KBM-7 (cell line): ENCODE measurements around the gene LPA.
A peak's percentile ranks its signal among the peaks of the same experiment; 100 is the strongest.
"Not testable (repeated sequence)": the region's sequence is repeated elsewhere in the genome, so short reads cannot be mapped to it uniquely, and the experiment has no call there.

ENCODE experiments used
- DNase-seq: peaks from one replicate; pipeline ENCODE4 v3.0.0-alpha.2; 2015
- in situ Hi-C: fragments of 300-500 bp; cut with MboI; formaldehyde crosslinking; loops from 2 replicates; pipeline ENCODE4 v1.14.3; 2020; ENCODE audit warnings: low sequenced_read_pairs, low pct_unique_long_range_greater_than_20kb, mixed read lengths

The LPA gene

DNA sequence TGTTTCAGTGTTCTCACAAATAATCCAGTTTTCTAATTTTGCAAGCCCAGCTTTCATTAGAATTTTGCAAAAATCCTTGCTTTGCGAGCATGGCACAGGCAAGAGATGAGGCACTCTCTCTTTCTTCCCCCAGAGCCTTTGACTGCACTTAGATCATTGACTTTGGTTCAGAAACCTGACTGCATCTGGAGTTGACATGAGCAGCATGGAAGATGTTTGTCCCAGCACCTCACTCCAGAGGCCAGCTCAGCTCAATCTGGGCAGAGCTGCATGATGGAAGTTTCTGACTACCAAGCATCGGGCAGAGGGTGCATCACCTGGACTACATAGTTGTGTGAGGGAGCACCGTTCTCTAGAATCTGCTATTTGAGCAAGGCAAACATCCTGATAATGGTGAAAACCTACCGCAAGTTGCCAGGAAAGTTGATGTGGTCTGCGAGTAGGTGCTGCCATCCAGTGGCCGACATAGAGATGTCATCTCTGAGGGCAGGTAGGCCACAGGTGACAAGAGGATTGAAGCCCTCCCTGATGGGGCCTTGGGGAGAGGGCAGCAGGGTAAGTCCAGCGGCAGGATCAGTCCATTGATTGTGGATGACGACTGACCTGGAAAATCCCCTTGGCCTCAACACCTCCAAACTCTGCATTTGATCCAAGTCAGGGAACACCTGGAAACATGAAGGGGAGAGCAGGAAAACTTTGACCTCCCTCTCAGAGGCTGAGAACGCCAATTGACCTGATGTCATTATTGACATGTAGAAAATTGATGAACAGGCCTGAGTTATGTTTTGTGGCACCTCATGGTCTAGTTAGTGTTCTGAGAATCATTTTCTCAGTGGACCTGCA, 3.8 kb upstream of the LPA start:
- DNase-seq = peak; percentile 31
- in situ Hi-C loops = no loop called here

DNA sequence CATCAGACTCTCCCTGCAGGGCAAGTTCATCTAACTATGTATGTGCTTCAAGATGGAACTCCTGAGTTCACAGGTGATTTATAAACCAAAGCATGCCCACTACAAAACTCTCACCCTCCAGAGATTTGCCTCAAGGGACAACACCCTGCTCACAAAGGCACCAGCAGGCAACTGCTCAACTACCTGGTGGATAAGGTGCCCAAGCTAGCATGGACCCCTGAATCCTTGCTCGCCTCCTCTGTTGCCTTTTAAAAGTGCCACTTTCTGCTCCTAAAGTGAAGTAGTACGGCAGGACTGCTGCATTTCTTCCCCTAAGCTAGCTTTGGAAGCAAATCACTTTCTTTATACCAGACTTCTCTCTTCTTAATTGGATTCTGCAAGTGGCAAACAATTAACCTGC, 1.2 kb downstream of the LPA start:
- in situ Hi-C loops = no loop called here
- DNase-seq = no peak

DNA sequence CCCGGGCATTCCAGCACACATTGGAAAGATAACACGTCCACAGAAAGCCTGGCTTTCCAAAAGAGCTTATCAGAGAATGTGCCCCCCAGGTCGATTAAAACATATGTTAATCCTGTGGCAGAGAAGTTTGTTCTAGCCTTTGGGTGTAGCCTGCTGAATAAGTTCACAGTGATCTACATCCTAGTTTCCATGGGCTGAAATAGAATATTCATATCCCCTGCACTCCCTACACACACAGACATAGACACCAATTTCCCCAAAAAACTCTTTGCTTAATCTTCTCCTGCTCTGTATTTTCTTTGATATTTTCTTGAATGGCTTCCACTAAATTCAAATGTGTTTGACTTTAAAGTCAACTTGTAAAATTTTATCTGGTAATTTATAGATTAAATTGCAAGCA, 1.6 kb downstream of the LPA start:
- no peak for DNase-seq
- in situ Hi-C loops = no loop called here

DNA sequence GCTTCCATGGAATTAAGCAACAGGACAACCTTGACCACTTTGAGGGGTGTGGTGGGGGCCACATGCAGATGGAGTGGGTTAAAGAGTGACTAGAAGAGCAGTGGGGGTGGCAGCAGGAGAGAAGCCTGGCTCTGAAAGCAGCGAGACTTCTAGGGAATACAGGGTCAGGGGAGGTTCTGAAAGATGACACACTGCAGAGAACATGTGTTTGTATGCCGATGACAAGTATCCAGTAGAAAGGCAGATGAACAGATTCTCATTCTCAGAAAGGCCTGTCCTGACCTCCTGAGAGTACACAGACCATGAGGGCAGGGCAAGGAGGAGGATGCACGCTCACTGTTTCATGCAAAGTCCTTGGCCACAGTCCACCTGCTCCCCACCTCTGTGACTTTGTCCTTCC, 2.9 kb downstream of the LPA start:
- no peak for DNase-seq
- in situ Hi-C loops = no loop called here

DNA sequence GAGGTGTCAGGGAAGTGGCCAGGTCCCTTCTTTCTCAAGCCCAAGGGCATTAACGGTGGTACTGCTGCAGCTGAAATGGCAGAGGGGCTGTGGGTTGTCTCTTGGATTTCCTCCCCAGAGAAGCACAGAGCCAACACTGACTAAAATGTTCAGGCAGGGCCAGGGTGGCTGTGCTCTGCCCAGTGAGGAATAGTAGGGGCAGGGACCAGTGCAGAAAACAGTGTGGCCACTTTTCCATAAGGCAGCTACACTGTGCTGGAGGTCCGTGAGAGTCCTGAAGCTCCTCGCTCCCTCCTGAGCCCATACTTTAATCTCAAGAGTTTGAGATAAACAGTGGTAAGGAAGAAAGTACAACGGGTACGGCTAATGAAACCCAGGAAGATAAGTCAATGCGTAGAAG, 4.5 kb downstream of the LPA start:
- in situ Hi-C loops = no loop called here
- DNase-seq = no peak

DNA sequence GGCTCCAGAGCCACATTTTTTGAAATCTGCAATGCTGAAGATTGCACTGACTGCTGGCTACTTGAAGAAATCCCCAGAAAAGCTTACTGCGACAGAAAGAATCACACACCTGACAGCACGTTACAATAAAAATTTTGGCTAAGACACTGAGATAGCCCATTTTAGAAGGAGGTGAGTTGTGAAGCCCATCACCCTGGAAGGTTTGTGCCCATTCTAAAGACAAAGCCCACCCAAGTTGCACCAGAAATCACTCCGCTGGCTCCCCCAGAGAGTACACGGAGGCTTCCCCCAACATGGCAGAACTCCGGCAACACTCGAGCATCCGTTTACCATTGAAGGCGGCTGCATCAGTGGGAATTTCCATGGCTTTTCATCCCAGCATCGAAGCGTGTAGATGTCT, 29.4 kb downstream of the LPA start:
- in situ Hi-C loops = no loop called here
- DNase-seq = no peak

DNA sequence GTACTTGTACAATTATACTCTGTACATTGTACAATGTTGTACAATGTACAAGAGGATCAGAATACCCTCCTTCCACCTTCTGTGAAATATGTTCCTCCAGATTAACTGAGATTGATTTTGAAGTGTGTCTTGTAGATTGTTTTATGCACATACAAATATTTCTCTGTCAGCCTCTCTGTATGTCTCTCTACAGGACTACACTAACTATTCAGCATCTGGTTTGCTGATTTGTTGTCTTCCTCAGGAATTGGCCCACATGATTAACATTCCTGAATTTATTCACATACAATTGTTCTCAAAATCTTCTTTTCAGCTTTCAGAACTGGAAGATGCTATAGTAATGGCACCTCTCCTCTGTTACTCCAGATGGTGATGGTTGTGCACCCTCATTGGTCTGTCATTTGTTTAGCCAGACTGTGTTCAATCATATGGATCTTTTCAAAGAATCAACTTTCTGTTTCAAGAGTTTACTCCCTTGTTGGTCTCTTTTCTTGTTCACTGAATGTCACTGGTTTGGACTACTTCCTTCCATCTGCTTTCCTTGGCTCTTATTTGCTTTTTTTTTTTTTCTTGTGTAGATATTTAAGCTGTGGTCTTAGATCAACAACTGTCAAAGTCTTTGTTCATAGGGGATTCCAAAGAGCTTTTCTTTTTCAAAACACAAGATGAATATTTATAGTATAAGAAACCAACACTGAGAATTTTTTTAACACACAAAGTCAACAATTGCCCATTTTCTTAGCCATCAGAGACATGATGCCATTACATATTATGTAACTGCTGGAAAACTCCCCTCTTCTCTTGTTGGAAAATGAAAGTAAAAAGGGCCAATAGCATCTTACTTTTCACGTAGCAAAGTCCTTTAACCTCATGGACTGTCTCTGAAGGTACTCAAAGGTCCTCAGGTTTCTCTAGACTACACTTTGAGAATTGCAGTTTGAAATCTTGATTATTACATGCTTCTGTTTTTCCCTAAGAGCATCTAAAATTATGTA, 67.9 kb downstream of the LPA start:
- in situ Hi-C loops = no loop called here
- no peak for DNase-seq

DNA sequence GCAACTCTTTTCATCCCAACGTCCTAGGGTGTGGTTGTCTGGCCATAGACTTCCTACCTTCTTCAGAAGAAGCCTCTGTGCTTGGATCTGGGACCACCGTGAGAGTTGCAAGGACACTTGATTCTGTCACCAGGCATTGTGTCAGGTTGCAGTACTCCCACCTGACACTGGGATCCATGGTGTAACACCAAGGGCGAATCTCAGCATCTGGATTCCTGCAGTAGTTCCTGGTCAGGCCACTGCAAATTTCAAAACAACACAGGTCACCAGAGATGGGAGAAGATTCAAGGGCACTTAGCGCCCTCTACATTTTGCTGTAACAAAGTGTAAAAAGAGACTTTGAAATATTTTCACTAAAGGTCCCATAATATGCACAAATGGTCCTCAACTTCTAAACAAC, 68.8 kb downstream of the LPA start:
- in situ Hi-C loops, DNase-seq: not testable (repeated sequence)

DNA sequence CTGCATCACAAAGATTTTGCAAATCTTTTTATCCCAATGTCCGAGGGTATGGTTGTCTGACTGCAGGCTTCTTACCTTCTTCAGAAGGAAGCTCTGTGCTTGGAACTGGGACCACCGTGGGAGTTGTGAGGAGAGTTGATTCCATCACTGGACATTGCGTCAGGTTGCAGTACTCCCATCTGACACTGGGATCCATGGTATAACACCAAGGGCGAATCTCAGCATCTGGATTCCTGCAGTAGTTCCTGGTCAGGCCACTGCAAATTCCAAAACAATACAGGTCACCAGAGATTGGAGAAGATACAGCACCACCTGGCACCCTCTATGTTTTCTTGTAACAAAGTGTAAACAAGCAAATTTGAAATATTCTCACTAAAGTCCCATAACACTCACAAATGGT, 77.7 kb downstream of the LPA start:
- in situ Hi-C loops = no loop called here
- no peak for DNase-seq

DNA sequence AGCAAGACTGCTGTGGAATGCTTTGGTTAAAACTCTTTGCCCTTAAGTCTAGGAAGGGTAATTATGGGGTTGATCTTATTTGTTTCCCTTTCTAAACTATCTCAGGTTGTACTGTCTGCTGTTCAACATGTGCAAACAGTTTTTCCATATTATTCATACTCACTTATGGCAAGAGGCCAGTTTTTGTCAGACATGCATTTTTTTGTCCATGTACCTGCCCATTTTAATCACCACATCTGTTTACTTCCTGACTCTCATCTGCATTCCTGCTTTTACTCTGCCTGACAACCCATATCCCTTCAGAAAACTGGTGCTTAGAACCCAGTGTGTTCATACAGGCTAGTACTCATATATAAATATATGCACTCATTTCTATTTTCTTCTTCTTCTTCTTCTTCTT, 80.3 kb downstream of the LPA start:
- DNase-seq = no peak
- in situ Hi-C loops = no loop called here

DNA sequence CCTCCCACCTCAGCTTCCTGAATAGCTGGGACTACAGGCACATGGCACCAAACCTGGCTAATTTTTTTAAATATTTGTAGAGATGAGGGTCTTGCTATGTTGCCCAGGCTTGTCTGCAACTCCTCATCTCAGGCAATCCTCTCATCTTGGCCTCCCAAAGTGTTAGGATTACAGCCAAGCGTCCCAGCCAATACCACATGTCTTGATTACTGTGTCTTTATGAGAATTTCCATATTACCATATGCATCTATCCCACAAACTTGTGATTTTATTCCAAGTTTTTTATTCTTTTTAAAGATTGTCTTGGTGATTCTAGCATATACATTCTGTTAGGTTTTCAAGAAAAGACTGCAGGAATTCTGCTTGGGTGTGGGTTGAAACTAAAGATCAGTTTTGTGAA, 82.7 kb downstream of the LPA start:
- in situ Hi-C loops = no loop called here
- DNase-seq = no peak

DNA sequence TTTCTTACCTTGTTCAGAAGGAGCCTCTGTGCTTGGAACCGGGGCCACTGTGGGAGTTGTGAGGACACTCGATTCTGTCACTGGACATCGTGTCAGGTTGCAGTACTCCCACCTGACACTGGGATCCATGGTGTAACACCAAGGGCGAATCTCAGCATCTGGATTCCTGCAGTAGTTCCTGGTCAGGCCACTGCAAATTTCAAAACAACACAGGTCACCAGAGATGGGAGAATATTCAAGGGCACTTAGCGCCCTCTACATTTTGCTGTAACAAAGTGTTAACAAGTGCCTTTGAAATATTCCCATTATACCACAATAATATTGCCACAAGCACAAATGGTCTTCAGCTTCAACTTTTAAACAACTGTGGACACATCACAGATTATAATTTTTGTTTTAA, 85.6 kb downstream of the LPA start:
- DNase-seq, in situ Hi-C loops: not testable (repeated sequence)

DNA sequence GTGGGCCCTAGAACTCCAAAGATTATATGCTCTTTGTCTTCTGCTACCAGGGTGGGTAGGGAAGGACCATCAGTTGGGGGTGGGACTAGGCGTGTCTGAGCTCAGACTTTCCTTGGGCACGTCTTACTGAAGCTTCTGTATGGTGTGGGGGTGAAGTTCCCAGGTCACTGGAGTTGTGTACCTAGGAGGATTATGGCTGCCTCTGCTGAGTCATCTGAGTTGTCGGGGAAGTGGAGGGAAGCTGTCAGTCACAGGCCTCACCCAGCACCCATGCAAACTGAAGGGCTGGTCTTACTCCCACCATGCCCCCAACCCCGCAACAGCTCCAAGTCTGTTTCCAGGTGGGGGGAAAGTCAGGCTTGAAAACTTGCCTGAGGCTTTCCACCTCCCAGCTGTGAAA, 90.1 kb downstream of the LPA start:
- DNase-seq = no peak
- in situ Hi-C loops = no loop called here

DNA sequence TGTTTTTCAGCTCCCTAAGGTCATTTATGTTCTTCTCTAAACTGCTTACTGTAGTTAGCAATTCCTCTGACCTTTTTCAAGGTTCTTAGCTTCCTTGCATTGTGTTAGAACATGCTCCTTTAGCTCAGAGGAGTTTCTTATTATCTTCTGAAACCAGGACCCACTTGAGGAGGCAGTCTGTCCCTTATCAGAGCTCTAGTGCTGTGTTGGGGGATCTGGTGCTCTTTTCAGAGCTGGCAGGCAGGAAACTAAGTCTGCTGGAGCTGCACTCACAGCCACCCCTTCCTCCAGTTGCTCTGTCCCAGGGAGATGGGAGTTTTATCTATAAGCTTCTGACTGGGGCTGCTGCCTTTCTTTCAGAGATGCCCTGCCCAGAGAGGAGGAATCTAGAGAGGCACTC, 92.9 kb downstream of the LPA start:
- in situ Hi-C loops, DNase-seq: not testable (repeated sequence)

DNA sequence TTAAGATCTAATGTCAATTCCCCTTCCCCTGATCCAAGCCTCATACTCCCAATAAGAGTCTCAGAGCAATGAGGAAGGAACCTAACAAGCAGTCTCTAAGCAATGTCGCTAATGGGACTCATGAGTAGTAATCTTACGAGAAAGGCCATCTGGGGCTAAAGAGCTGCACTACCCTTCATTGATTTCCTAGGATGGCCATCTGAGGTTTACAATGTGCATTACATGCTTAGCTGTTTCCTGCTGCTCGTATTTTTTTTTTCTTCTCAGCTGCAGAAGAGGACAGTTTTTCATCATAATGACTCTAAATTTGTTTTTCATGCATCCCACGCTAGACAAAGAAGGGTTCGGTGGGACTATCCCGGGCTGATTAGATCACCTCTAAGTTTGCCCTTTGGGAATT, 119.3 kb downstream of the LPA start:
- in situ Hi-C loops = no loop called here
- no peak for DNase-seq

DNA sequence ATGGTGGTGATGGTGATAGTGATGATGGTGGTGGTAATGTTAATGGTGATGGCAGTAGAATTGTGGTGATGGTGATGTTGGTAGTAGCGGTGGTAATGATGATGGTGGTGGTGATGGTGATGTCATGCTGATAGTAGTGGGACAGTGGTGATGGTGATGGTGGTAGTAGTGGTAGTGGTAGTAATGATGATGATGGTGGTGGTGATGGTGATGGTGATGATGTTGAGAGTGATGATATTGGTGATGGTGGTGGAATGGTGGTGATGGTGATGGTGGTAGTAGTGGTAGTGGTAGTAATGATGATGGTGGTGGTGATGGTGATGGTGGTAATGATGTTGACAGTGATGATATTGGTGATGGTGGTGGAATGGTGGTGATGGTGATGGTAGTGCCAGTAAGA, 128.8 kb downstream of the LPA start:
- DNase-seq = no peak
- in situ Hi-C loops = loop anchor here (5.0 kb wide), 1 partner anchor 78 kb away; no protein-coding TSS in a partner anchor

DNA sequence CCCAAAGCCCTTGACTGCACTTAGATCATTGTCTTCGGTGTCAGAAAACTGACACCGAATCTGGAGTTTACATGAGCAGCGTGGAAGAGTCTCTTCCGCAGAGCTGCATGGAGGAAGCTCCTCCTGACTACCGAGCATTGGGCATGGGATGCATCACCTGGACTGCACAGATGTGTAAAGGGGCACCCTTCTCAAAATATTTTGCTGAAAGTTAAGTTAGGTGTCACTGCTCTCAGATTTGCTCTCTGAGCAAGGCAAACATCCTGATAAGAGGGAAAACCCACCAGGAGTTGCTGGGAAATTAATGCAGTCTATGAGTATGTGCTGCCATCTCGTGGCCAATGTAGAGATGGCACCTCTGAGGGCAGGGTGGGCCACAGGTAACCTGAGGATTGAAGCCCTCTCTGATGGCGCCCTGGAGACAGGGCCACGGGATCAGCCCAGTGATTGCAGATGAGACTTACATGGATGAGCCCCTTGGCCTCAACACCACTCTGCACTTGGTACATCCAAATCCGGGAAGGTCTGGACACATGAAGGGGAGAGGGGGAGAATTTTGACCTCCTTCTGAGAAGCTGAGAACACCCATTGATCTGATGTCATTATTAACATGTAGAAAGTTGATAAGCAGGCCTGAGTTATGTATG, 129.9 kb downstream of the LPA start:
- peak; percentile 61 for DNase-seq
- in situ Hi-C loops = no loop called here

DNA sequence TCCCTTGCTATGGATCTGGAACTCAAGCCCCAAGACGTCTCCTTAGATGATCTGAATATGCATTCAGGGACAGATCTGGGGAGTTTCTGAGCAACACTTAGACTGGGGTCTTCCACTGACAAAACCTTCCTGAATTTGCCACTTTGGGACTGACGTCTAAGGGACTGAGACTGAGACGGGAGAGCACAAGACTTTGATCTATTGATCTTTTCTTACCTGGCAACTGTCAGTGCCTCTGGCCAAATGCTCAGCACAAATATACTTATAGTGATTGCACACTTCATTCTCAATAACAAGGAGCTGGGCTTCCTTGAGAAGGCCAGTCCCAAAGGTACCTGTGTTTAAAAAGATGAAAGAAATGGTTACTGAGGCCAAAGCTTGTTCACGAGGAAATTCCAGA, 131.8 kb downstream of the LPA start:
- in situ Hi-C loops = no loop called here
- DNase-seq = no peak

DNA sequence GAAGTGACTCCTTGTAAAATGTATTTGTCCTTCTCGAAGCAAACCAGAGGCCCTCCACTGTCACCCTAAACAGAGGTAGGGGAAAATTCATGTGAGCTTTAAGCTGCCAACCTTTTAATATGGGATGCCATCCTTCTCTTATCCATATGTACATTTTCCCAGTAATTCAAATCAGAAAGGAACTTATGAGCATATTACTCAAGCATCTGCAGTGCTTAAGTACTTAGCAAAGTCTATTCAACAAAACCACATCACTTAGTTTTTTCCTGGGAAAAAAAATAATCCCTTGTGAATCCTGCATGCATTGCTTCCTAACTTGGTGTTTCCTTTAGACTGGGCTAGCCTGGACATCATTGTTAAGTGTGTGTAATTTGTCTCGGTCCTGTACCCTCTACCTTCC, 132.2 kb downstream of the LPA start:
- in situ Hi-C loops = no loop called here
- DNase-seq = no peak

DNA sequence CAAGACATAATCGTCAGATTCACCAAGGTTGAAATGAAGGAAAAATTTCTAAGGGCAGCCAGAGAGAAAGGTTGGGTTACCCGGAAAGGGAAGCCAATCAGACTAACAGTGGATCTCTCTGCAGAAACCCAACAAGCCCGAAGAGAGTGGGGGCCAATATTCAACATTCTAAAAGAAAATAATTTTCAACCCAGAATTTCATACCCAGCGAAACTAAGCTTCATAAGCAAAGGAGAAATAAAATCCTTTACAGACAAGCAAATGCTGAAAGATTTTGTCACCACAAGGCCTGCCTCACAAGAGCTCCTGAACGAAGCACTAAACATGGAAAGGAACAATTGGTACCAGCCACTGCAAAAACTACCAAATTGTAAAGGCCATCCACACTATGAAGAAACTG, 134.6 kb downstream of the LPA start:
- DNase-seq, in situ Hi-C loops: not testable (repeated sequence)
